GM18511 (cell line): ENCODE results near the gene OR2A25.

Experiments
- ATAC-seq: cut with Tn5 transposase; IDR thresholded peaks from one replicate; pipeline ENCODE4 v1.9.1; 2021; ENCODE audit warnings: mild to moderate bottlenecking, moderate library complexity; ENCODE audit not compliant: unreplicated experiment

The OR2A25 gene

GRCh38 chr7:144063710-144064109 lies 5.9 kb upstream of the OR2A25 start:
- ATAC-seq = no peak

- no peak for ATAC-seq
Measured at GRCh38 chr7:144069953-144070352, 342 bp downstream of the OR2A25 start.

- ATAC-seq = no peak
Measured at GRCh38 chr7:144074374-144074773, 4.8 kb downstream of the OR2A25 start.

GRCh38 chr7:144085978-144086377 lies 16.4 kb downstream of the OR2A25 start, which contains the start of gene OR2A12:
Gene OR2A12, plus strand, starts transcription at chr7:144086278. Its CDS starts 8,830 bp downstream, at chr7:144095108.
- ATAC-seq = no peak

GRCh38 chr7:144086730-144087129 lies 17.1 kb downstream of the OR2A25 start:
- ATAC-seq = no peak

GRCh38 chr7:144087230-144087629 lies 17.6 kb downstream of the OR2A25 start:
- no peak for ATAC-seq

GRCh38 chr7:144090667-144091066 lies 21.1 kb downstream of the OR2A25 start:
- ATAC-seq = no peak

GRCh38 chr7:144098776-144099175 lies 29.2 kb downstream of the OR2A25 start:
- ATAC-seq = no peak

GRCh38 chr7:144100607-144101006 lies 31.0 kb downstream of the OR2A25 start:
- no peak for ATAC-seq

GRCh38 chr7:144102041-144102440 lies 32.4 kb downstream of the OR2A25 start:
- ATAC-seq = no peak

- ATAC-seq = no peak
Measured at GRCh38 chr7:144105211-144105610, 35.6 kb downstream of the OR2A25 start.

- ATAC-seq = no peak
Measured at GRCh38 chr7:144109283-144109682, 39.7 kb downstream of the OR2A25 start, which contains the start of gene OR2A2. Gene OR2A2, plus strand, starts transcription at chr7:144109583. Its CDS starts 0 bp downstream, at chr7:144109583.

GRCh38 chr7:144110272-144110671 lies 40.7 kb downstream of the OR2A25 start:
- no peak for ATAC-seq

GRCh38 chr7:144113651-144114050 lies 44.0 kb downstream of the OR2A25 start:
- no peak for ATAC-seq

- no peak for ATAC-seq
Measured at GRCh38 chr7:144118341-144118740, 48.7 kb downstream of the OR2A25 start.

- ATAC-seq = no peak
Measured at GRCh38 chr7:144122876-144123275, 53.3 kb downstream of the OR2A25 start, which contains the start of gene OR2A14. Gene OR2A14, plus strand, starts transcription at chr7:144123176. Its CDS starts 5,937 bp downstream, at chr7:144129113.
